ENCODE measurements around the gene CXCL16. TPM values are rescaled to one million over a fixed set of nuclear protein-coding genes. Genes with fewer than 3 reads are reported as not detected.

Gene CXCL16
- polyA plus RNA-seq, 2 of the 4 experiments (the other 2 are of a cell fraction) = 10.1 to 13.8 TPM

- TF ChIP-seq E2F6 (IDR thresholded peaks at IDR 0.05; ENCODE audit: borderline replicate concordance, low read depth) (no peak), ZNF302 (CRISPR knock-in tag; IDR thresholded peaks at IDR 0.05) (no peak), JUN (IDR thresholded peaks at IDR 0.05) (no peak), RAD21 (conservative IDR thresholded peaks at IDR 0.05 in 1 of 2, IDR thresholded peaks at IDR 0.05 in 1 of 2) (no peak), CHD2 (IDR thresholded peaks at IDR 0.05; ENCODE audit: low read length, partially characterized antibody) (no peak), FOSB (CRISPR knock-in tag; IDR thresholded peaks at IDR 0.05) (no peak), HDAC2 (IDR thresholded peaks at IDR 0.05) (no peak), ZSCAN20 (CRISPR knock-in tag; IDR thresholded peaks at IDR 0.05) (no peak)
Observed at GRCh38 chr17:4750606-4751005, 10.9 kb upstream of the CXCL16 start (continued).

DNA sequence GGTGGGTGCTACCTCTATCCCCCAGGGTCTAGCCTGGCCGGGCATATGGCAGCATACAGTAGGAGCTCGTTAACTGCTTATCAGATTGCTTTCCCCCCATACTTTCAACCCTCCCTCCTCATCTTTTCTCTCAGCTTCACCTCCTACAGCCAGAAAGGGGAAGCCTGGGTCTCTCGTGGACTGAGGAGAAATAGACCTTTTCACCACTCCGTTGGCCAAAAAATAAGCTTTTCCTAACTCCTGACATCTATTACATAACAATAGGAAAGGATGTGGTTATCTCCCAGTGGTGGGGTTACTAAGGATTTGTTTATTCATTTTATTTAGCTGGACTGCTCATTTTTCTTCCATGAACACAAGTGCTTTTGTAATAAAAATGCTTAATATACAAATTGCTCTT lies 9.0 kb upstream of the CXCL16 start:
- Histone ChIP-seq H3K27ac (no peak overlapping the region), H3K4me3 (no peak overlapping the region), H3K4me2 (no peak overlapping the region), H3K4me1 (no peaks in the 10 kb centered on the region), H3K9me3 (no peaks in the 10 kb centered on the region)
- FAIRE-seq (no peak), DNase-seq (ENCODE audit: low read depth in 1 of 2, low spot score in 1 of 2) (no peak), ATAC-seq (no peak)
- ChIA-PET CTCF (interaction anchor here (0.6 to 1.8 kb wide), 6 partner anchors 10 to 885 kb away, joined by 3 to 5 read pairs (median 3); no protein-coding TSS in a partner anchor), POLR2A (interaction anchor here (0.6 kb wide), 1 partner anchor 47 kb away, joined by 3 read pairs; the partner anchor contains the start of gene PSMB6)
- TF ChIP-seq, protein P1, sequence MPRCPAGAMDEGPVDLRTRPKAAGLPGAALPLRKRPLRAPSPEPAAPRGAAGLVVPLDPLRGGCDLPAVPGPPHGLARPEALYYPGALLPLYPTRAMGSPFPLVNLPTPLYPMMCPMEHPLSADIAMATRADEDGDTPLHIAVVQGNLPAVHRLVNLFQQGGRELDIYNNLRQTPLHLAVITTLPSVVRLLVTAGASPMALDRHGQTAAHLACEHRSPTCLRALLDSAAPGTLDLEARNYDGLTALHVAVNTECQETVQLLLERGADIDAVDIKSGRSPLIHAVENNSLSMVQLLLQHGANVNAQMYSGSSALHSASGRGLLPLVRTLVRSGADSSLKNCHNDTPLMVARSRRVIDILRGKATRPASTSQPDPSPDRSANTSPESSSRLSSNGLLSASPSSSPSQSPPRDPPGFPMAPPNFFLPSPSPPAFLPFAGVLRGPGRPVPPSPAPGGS (IDR thresholded peaks at IDR 0.05) = no peak
- TF ChIP-seq SREBF2 (IDR thresholded peaks at IDR 0.05) (no peak), CHD2 (IDR thresholded peaks at IDR 0.05; ENCODE audit: low read length, partially characterized antibody) (no peak), NPAS2 (CRISPR knock-in tag; IDR thresholded peaks at IDR 0.05; ENCODE audit: borderline replicate concordance) (no peak), HDAC2 (IDR thresholded peaks at IDR 0.05) (no peak), JUN (IDR thresholded peaks at IDR 0.05) (no peak), MAFK (IDR thresholded peaks at IDR 0.05; ENCODE audit: partially characterized antibody) (no peak), RNF2 (IDR thresholded peaks at IDR 0.05; ENCODE audit: borderline replicate concordance, low read depth) (no peak), HOXA7 (CRISPR knock-in tag; IDR thresholded peaks at IDR 0.05) (no peak), SMC3 (IDR thresholded peaks at IDR 0.05) (no peak)
- WGBS (ENCODE audit: missing lambda C conversion rate) = 55% methylated on average over 4 of the region's 4 CpGs

GRCh38 chr17:4747847-4748246 lies 8.1 kb upstream of the CXCL16 start:
- no peak overlapping the region for H3K4me3 ChIP-seq
- 77% methylated on average over 5 of the region's 5 CpGs for WGBS (ENCODE audit: missing lambda C conversion rate)
- CTCF ChIA-PET = interaction anchor here (0.6 to 1.8 kb wide), 6 partner anchors 8 to 550 kb away, joined by 3 to 5 read pairs (median 4); no protein-coding TSS in a partner anchor
- no peak for DNase-seq (ENCODE audit: low read depth in 1 of 2, low spot score in 1 of 2)
- TF ChIP-seq ESRRA (IDR thresholded peaks at IDR 0.05; ENCODE audit: borderline replicate concordance, low read length) = no peak
- no peak for TF ChIP-seq JUNB (IDR thresholded peaks at IDR 0.05)
- TF ChIP-seq SREBF2 (IDR thresholded peaks at IDR 0.05) = no peak
- ATAC-seq = no peak
- POLR2A ChIA-PET = interaction anchor here (0.7 kb wide), 1 partner anchor 42 kb away, joined by 4 read pairs; no protein-coding TSS in a partner anchor
- no peak for FAIRE-seq
- H3K27ac ChIP-seq = no peak overlapping the region
- H3K4me1 ChIP-seq = no peaks in the 10 kb centered on the region
- no peaks in the 10 kb centered on the region for H3K9me3 ChIP-seq
- no peak overlapping the region for H3K4me2 ChIP-seq

DNA sequence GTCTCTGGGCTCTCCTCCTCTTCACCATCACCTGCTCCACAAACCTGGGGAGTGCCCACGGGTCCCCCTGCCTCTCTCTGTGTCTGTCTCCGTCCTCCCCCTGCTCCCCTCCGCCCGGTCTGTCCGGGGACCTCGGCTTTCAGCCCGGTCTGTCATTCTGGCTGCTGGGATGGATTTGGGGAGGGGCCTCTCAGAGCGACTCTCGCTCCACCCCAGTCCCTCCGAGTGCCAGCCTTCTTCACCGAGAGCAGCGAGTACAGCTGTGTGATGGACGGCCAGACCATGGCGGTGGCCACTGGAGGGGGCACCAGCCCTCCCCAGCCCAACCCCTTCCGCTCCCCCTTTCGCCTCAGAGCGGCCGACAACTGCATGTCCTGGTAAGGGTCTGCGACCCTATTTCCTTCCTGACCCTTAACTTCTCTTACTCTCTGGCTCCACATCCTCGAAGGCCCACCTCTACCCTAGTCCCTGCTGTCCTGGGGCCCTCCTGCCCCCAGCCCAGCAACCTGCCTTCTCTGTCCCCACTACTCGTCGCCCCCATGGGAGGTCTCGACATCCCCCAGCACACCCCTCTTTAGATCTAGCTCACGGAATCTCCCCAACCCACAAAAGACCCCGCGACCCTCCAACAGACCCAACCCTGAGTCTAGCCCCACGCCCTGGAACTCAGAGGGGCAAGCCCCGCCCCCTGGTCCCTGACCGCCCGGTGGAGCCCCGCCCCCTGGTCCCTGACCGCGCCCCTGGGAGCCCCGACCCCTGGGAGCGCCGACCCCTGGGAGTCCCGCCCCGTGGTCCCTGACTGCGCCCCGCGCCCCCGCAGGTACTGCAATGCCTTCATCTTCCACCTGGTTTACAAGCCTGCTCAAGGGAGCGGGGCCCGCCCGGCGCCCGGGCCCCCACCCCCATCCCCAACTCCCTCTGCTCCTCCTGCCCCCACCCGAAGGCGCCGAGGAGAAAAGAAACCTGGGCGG lies 5.6 kb upstream of the CXCL16 start:
- DNase-seq (ENCODE audit: low read depth in 1 of 2, low spot score in 1 of 2) (no peak), ATAC-seq (0 out of 6 replicates have a peak, but pooled peaks of 1 of the 2 experiments have one; percentile 9), FAIRE-seq (no peak)
- WGBS (ENCODE audit: missing lambda C conversion rate) = 66% methylated on average over 34 of the region's 51 CpGs
- Histone ChIP-seq H3K4me3 (no peak overlapping the region), H3K9me3 (no peaks in the 10 kb centered on the region), H3K4me2 (no peak overlapping the region), H3K27ac (no peak overlapping the region), H3K4me1 (no peaks in the 10 kb centered on the region)
- no peak for TF ChIP-seq KDM5A (IDR thresholded peaks at IDR 0.05)
- TF ChIP-seq ATOH8 (CRISPR knock-in tag; IDR thresholded peaks at IDR 0.05; ENCODE audit: low read depth) = no peak
- TF ChIP-seq HMGXB4 (CRISPR knock-in tag; IDR thresholded peaks at IDR 0.05; ENCODE audit: borderline replicate concordance) = no peak
- TF ChIP-seq HDAC2 (IDR thresholded peaks at IDR 0.05) = no peak
- no peak for TF ChIP-seq ESRRA (IDR thresholded peaks at IDR 0.05; ENCODE audit: borderline replicate concordance, low read length)
- no peak for TF ChIP-seq POLR2AphosphoS2 (conservative IDR thresholded peaks at IDR 0.05; ENCODE audit: low read length)
- no peak for TF ChIP-seq HOXB13 (CRISPR knock-in tag; IDR thresholded peaks at IDR 0.05; ENCODE audit: low read depth)
- TF ChIP-seq HEYL (CRISPR knock-in tag; IDR thresholded peaks at IDR 0.05) = no peak
- TF ChIP-seq E2F6 (IDR thresholded peaks at IDR 0.05; ENCODE audit: borderline replicate concordance, low read depth) = no peak
- no peak for TF ChIP-seq HOXA7 (CRISPR knock-in tag; IDR thresholded peaks at IDR 0.05)
- CTCF ChIA-PET = interaction anchor here (1.0 to 1.2 kb wide), 3 partner anchors 28 to 155 kb away, joined by 3 to 4 read pairs (median 3); partner anchors contain the start of genes ARRB2 and C17orf107
- POLR2A ChIA-PET = no interaction called here
